Activated CD8-positive, alpha-beta memory T cell treated with anti-CD3 and anti-CD28 coated beads for 36 hours (primary cell): ENCODE data around the gene ATMIN. TPM values are rescaled to one million over a fixed set of nuclear protein-coding genes. Genes with fewer than 3 reads are reported as not detected.

Experiments
- CTCF ChIA-PET: fragments of 350-600 bp; sonication (Branson Sonifier 250); formaldehyde crosslinking; loops from one replicate; lab custom pipeline; 2021; ENCODE audit warnings: antibody characterized with exemption; lab: Charles Lee
- POLR2A ChIA-PET: fragments of 350-600 bp; sonication (Branson Sonifier 250); formaldehyde crosslinking; loops from one replicate; lab custom pipeline; 2021; ENCODE audit warnings: antibody characterized with exemption; lab: Charles Lee
- total RNA-seq, 2 experiments: library from RNA; stranded (reverse); gene quantifications; one replicate each; pipeline ENCODE4 v1.2.3, GENCODE V29; 2021

The ATMIN gene
- total RNA-seq = 10 to 100 TPM; 25.4 to 27.3 TPM

- ChIA-PET POLR2A (interaction anchor here (0.8 to 1.1 kb wide), 2 partner anchors 30 to 38 kb away, joined by 3 to 4 read pairs; no protein-coding TSS in a partner anchor), CTCF (interaction anchor here (0.7 to 3.6 kb wide), 11 partner anchors 9 to 62 kb away, joined by 3 to 22 read pairs (median 5); partner anchors contain the start of gene C16orf46)
These were observed at the start of gene ATMIN for GRCh38 chr16:81035398-81035974. ATMIN (plus strand) TSS chr16:81035842; CDS start chr16:81035871, 29 bp downstream.

DNA sequence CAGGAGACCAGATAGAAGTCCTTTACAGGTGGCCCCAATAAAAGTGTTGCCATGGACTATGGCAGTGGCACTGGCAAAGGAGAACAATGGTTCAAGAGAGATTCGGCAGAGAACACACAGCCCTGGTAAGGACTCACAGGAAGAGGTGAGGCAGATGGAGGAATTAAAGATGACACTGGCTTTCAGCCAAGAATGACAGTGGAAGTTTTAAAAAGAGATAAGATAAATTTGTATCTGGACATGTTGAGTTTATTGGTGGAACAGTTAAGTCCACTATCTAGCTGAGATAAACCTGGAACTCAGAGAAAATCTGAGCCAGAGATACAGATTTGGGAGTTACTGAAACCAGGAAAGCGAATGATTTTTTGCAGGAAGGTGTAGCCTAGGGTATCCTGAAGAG, 49.1 kb upstream of the ATMIN start:
- CTCF ChIA-PET = no interaction called here
- POLR2A ChIA-PET = no interaction called here

- ChIA-PET CTCF (no interaction called here), POLR2A (no interaction called here)
These were observed 46.9 kb upstream of the ATMIN start for GRCh38 chr16:80988756-80989155.

DNA sequence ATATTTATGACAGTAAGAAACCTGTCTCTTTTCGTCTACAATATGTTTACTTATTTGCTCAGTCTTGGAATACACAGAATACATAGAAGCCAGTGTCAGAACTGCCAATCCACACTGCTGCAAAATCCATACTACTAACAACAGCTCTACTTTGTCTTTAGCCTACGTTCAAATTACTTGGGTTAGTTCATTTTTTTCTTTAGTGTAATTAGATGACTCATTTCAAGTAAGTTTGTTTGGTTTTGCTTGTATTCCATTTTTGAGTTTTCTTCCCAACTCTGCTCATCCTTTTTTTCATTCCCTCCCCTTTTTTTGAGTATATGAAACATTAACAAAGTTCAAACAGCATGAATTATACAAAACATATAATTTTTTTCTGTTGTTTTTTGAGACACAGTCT, 45.8 kb upstream of the ATMIN start:
- ChIA-PET CTCF (interaction anchor here (1.3 kb wide), 1 partner anchor 16 kb away, joined by 5 read pairs; no protein-coding TSS in a partner anchor), POLR2A (interaction anchor here (1.1 kb wide), 1 partner anchor 17 kb away, joined by 3 read pairs; the partner anchor contains the start of genes CENPN and CMC2)

DNA sequence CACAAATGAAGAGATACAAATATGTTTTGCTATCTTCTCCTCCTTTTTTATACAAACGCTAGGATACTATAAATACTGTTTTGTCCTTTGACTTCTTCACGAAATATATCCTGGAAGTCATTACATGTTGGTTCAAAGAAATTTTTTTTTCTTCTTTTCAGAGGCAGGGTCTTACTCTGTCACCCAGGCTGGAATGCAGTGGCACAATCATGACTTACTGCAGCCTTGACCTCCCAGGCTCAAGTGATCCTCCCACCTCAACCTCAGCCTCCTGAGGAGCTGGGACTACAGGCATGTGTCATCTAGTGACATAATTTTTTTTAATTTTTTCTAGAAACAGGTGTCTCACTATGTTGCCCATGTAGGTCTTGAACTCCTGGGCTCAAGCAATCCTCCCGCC, 45.1 kb upstream of the ATMIN start:
- POLR2A ChIA-PET = interaction anchor here (1.1 kb wide), 1 partner anchor 16 kb away, joined by 3 read pairs; the partner anchor contains the start of genes CENPN and CMC2

DNA sequence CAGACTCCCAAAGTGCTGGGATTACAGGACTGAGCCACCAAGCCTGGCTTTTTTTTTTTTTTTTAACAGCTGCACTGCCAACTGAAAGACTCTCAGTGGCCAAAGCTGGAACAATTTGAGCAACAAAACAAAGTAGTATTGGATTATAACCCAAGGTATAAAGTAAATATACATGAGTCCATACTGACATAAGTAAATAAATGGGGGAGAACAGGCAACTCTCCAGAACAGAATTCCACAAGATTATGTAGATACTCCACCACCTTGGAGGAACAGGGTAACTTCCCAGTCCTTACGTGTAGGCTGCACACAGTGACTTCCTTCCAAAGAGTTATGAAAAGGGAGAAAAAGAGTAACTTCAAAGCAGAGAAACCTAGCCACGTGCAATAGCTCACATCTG, 44.7 kb upstream of the ATMIN start:
- ChIA-PET POLR2A (no interaction called here), CTCF (interaction anchor here (0.6 to 1.3 kb wide), 2 partner anchors 16 to 17 kb away, joined by 3 to 5 read pairs; no protein-coding TSS in a partner anchor)

More for the DNA sequence above, 45.1 kb upstream of the ATMIN start:
- CTCF ChIA-PET = interaction anchor here (0.6 to 1.3 kb wide), 2 partner anchors 16 to 17 kb away, joined by 3 to 5 read pairs; no protein-coding TSS in a partner anchor

DNA sequence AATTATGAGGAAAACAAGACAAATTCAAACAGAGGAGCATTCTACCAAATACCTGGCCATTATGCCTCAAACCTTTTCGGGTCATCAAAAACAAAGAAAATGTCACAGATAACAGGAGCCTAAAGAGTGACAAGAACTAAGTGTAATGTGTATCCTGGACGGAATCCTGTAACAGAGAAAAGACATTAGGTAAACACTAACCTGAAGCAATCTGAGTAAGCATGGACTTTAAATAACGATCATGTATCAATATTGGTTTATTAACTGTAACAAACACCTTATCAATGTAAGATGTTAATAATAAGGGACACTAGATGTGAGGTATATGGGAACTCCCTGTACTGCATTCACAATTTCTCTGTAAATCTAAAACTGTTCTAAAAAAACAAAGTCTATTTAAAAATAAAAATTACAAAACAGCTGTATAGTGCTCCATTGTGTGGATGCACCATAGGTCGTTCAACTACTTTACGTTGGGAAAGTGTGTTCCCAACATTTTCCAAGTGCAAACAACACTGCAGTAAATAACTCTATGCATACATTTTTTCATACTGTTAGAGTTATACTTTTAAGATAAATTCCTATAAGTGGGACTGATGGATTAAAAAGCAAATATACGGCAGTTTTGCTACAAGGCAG, 43.7 kb upstream of the ATMIN start:
- ChIA-PET CTCF (interaction anchor here (1.0 kb wide), 1 partner anchor 10 kb away, joined by 3 read pairs; no protein-coding TSS in a partner anchor), POLR2A (no interaction called here)

DNA sequence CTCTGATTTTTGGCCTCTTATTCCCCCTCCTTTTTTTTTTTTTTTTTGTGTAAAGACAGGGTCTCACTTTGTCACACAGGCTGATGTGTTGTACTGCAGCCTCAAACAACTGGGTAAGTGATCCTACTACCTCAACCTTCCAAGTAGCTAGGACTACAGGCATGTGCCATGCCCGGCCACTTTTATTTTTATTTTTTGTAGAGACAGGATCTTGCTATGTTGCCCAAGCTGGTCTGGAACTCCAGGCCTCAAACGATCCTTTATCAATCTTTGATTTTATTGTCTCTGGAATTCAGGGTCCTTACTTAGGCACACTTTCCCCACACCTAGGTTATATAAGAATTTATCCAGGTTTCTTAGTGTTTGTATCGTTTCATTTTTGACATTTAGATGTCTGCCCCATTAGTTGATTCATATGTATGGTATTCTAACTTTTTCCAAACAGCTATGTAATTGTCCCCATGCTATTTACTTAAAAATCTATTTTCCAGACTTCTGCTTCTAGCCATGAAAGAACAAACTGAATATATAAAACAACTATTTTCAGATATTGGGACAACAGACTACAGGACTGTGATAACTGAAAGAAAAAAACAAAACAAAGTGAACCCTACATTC, 42.9 kb upstream of the ATMIN start:
- ChIA-PET CTCF (interaction anchor here (1.0 kb wide), 1 partner anchor 9 kb away, joined by 3 read pairs; no protein-coding TSS in a partner anchor), POLR2A (no interaction called here)

DNA sequence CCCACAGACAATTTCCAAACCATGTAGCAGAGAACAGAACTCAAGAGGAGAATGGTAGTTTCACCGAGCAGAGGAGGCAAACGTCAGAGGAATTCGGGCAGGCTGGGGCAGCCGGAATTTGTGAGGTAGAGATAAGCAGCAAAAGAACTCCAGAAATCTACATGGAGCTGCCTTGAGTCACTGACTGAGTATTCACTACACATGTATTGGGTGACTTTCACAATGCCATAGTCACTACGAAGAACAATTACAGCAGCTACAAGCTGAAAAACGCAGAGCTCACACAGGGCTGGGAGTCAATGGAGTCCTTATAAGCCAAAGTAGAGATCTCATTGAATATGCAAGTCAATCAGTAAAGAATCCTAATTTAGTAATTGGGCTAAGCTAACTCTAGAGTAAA, 42.3 kb upstream of the ATMIN start:
- ChIA-PET CTCF (interaction anchor here (1.0 kb wide), 1 partner anchor 9 kb away, joined by 3 read pairs; no protein-coding TSS in a partner anchor), POLR2A (no interaction called here)

- CTCF ChIA-PET = no interaction called here
- POLR2A ChIA-PET = no interaction called here
These were observed 41.8 kb upstream of the ATMIN start for GRCh38 chr16:80993834-80994233.

- ChIA-PET CTCF (no interaction called here), POLR2A (no interaction called here)
These were observed 41.2 kb upstream of the ATMIN start for GRCh38 chr16:80994451-80994850.

- ChIA-PET CTCF (no interaction called here), POLR2A (no interaction called here)
These were observed 38.9 kb upstream of the ATMIN start for GRCh38 chr16:80996688-80997138.

DNA sequence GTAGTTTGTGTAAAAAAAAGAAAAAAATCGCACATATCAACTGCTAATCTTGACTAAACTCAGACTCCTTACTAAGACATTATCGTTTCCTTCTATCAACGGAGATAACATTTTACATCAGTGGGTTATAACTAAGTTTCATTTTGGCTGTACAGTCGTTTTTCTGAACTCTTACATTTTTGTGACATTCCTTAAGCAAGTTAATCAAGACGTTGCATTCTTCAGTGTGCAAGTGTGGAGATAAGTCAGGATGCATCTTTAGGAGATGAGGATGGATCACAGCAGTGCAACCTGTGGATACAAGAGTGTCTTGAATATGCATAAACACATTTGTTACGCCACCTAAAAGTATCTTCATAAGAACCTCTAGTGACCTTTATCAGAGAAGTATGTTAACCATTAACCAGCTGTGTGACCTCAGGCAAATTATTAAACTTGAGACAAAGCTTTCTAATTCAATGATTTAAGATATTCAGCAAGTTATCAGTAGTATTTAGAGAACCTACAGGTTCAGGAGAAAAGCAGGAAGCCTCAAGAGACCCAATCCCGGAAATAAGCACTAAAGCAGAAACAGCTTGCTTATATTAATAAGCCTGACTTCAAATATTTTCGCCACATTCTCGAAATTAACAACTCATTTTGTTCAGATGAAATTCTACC, 38.4 kb upstream of the ATMIN start:
- CTCF ChIA-PET = interaction anchor here (1.0 kb wide), 1 partner anchor 11 kb away, joined by 3 read pairs; no protein-coding TSS in a partner anchor
- POLR2A ChIA-PET = interaction anchor here (1.0 kb wide), 1 partner anchor 9 kb away, joined by 14 read pairs; the partner anchor contains the start of genes CENPN and CMC2

- ChIA-PET POLR2A (interaction anchor here (1.0 kb wide), 1 partner anchor 8 kb away, joined by 14 read pairs; the partner anchor contains the start of genes CENPN and CMC2), CTCF (interaction anchor here (1.0 kb wide), 1 partner anchor 10 kb away, joined by 3 read pairs; no protein-coding TSS in a partner anchor)
These were observed 37.5 kb upstream of the ATMIN start for GRCh38 chr16:80997964-80998620.

DNA sequence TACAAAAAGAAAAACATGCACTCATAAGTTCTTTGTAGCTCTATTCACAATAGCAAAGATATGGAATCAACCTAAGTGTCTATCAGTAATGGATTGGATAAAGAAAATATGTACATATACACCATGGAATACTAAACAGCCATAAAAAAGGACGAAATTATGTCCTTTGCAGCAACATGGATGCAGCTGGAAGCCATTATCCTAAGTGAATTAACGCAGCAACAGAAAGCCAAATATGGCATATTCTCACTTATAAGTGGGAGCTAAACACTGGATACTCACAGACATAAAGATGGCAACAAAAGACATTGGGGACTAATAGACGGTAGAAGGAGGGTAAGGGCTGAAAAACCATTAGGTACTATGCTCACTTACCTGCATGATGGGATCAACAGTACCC, 34.8 kb upstream of the ATMIN start:
- ChIA-PET CTCF (interaction anchor here (1.1 kb wide), 1 partner anchor 35 kb away, joined by 3 read pairs; the partner anchor contains the start of gene ATMIN), POLR2A (no interaction called here)

GRCh38 chr16:81001330-81001729, 34.3 kb upstream of the ATMIN start:
- ChIA-PET CTCF (interaction anchor here (1.1 to 1.4 kb wide), 2 partner anchors 9 to 34 kb away, joined by 3 read pairs; partner anchors contain the start of gene ATMIN), POLR2A (no interaction called here)

- POLR2A ChIA-PET = no interaction called here
- CTCF ChIA-PET = interaction anchor here (1.4 to 2.8 kb wide), 2 partner anchors 10 to 32 kb away, joined by 3 to 22 read pairs; partner anchors contain the start of gene ATMIN
These were observed 32.6 kb upstream of the ATMIN start for GRCh38 chr16:81003064-81003463.
